ENCODE results near the gene ITGA1. TPM values are rescaled to one million over a fixed set of nuclear protein-coding genes. Genes with fewer than 3 reads are reported as not detected.

ITGA1 gene
- polyA plus RNA-seq, 3 donors, result 0.33 to 0.89 (median 0.79) TPM

GRCh38 chr5:52990528-52990925 lies 202.8 kb downstream of the ITGA1 start:
- no peak overlapping the region for H3K4me3 ChIP-seq (replicated peaks in 1 of 3; ENCODE audit: low read depth in 2 of 3, low read length in 3 of 3)
- no peak overlapping the region for H3K27ac ChIP-seq (ENCODE audit: low read depth in 1 of 2, low read length in 2 of 2)
- H3K9me3 ChIP-seq (replicated peaks in 1 of 2; ENCODE audit: control insufficient read depth in 1 of 2, insufficient read depth in 1 of 2, low read length in 2 of 2), result no peaks in the 10 kb centered on the region
- TF ChIP-seq CTCF (IDR thresholded peaks at IDR 0.05), result no peak
- no peak for DNase-seq
- Mint-ChIP-seq H3K9me3 (peaks cover 0 to 2% (median 0%) of the 10 kb centered on the region in 7 donors), H3K4me3 (peak overlapping the region in 1 of 2 donors; percentile 89), H3K4me1 (peaks cover 16% of the 10 kb centered on the region), H3K36me3 (peaks cover 0 to 4% of the 10 kb centered on the region in 2 donors), H3K27me3 (ENCODE audit: low read depth in 3 of 3) (peaks cover 37 to 47% (median 42%) of the 10 kb centered on the region in 3 donors), H3K27ac (no peak overlapping the region)
- no peak overlapping the region for H2AFZ ChIP-seq (ENCODE audit: insufficient read depth, low read depth, low read length, poor library complexity, severe bottlenecking)
- H3K36me3 ChIP-seq (replicated peaks in 1 of 2; ENCODE audit: control insufficient read depth in 1 of 2, insufficient read depth in 2 of 2, low read length in 2 of 2), result no peaks in the 10 kb centered on the region
- no peak overlapping the region for H3K4me2 ChIP-seq (replicated peaks; ENCODE audit: extremely low read depth, low read length, poor library complexity, severe bottlenecking)
- WGBS (ENCODE audit: insufficient coverage), result 100% methylated on average over 1 of the region's 4 CpGs
- no peaks in the 10 kb centered on the region for H3K79me2 ChIP-seq (ENCODE audit: insufficient read depth, low read length)
- intact Hi-C loops (cut with micrococcal nuclease), result no loop called here
- peaks cover 16 to 19% of the 10 kb centered on the region in 2 donors for H3K4me1 ChIP-seq (ENCODE audit: control insufficient read depth in 1 of 2, insufficient read depth in 2 of 2, low read length in 2 of 2)
- H3K27me3 ChIP-seq (ENCODE audit: control insufficient read depth in 2 of 2, insufficient read depth in 2 of 2, low read length in 2 of 2), result peaks cover 36 to 39% of the 10 kb centered on the region in 2 donors
- no peaks in the 10 kb centered on the region for H4K20me1 ChIP-seq (ENCODE audit: insufficient read depth, low read length)
- H3K9ac ChIP-seq (ENCODE audit: insufficient read depth, low read length, poor library complexity, severe bottlenecking), result no peak overlapping the region

- H3K27me3 ChIP-seq (ENCODE audit: control insufficient read depth in 2 of 2, insufficient read depth in 2 of 2, low read length in 2 of 2), result peaks cover 25 to 27% of the 10 kb centered on the region in 2 donors
- H3K9ac ChIP-seq (ENCODE audit: insufficient read depth, low read length, poor library complexity, severe bottlenecking), result no peak overlapping the region
- peaks cover 0 to 4% of the 10 kb centered on the region in 2 donors for H3K36me3 Mint-ChIP-seq
- H3K36me3 ChIP-seq (replicated peaks in 1 of 2; ENCODE audit: control insufficient read depth in 1 of 2, insufficient read depth in 2 of 2, low read length in 2 of 2), result no peaks in the 10 kb centered on the region
- no peak overlapping the region for H3K27ac Mint-ChIP-seq
- H2AFZ ChIP-seq (ENCODE audit: insufficient read depth, low read depth, low read length, poor library complexity, severe bottlenecking), result no peak overlapping the region
- no peaks in the 10 kb centered on the region for H4K20me1 ChIP-seq (ENCODE audit: insufficient read depth, low read length)
- H3K4me1 Mint-ChIP-seq, result peaks cover 15% of the 10 kb centered on the region
- TF ChIP-seq CTCF (IDR thresholded peaks at IDR 0.05), result no peak
- no peak overlapping the region for H3K4me3 ChIP-seq (replicated peaks in 1 of 3; ENCODE audit: low read depth in 2 of 3, low read length in 3 of 3)
- H3K4me3 Mint-ChIP-seq, result no peak overlapping the region
- peaks cover 23 to 30% (median 25%) of the 10 kb centered on the region in 3 donors for H3K27me3 Mint-ChIP-seq (ENCODE audit: low read depth in 3 of 3)
- H3K4me1 ChIP-seq (ENCODE audit: control insufficient read depth in 1 of 2, insufficient read depth in 2 of 2, low read length in 2 of 2), result peaks cover 16 to 19% of the 10 kb centered on the region in 2 donors
- H3K9me3 Mint-ChIP-seq, result peaks cover 0 to 2% (median 0%) of the 10 kb centered on the region in 7 donors
- H3K79me2 ChIP-seq (ENCODE audit: insufficient read depth, low read length), result no peaks in the 10 kb centered on the region
- H3K9me3 ChIP-seq (replicated peaks in 1 of 2; ENCODE audit: control insufficient read depth in 1 of 2, insufficient read depth in 1 of 2, low read length in 2 of 2), result no peaks in the 10 kb centered on the region
- DNase-seq, result no peak
- intact Hi-C loops (cut with micrococcal nuclease), result no loop called here
- no peak overlapping the region for H3K27ac ChIP-seq (ENCODE audit: low read depth in 1 of 2, low read length in 2 of 2)
- no peak overlapping the region for H3K4me2 ChIP-seq (replicated peaks; ENCODE audit: extremely low read depth, low read length, poor library complexity, severe bottlenecking)
- WGBS (ENCODE audit: insufficient coverage), result 100% methylated on average over 1 of the region's 2 CpGs
Measured at GRCh38 chr5:52993367-52993766, 205.7 kb downstream of the ITGA1 start.

All from CD14-positive monocyte (primary cell).